RWPE2 (cell line): Measurements from ENCODE around the gene STMN1.

Experiments used
- ATAC-seq: fragments of 200-7000 bp; cut with Tn5 transposase; 3 replicates; pipeline ENCODE4 v1.9.1; 2021; ENCODE audit warnings: low read depth
- DNase-seq: peaks from one replicate; pipeline ENCODE4 v3.0.0-alpha.2; 2020; ENCODE audit warnings: low spot score
- H3K27ac ChIP-seq: fragments of 450-650 bp; 2 replicates; pipeline ENCODE4 v1.5.1; 2017; ENCODE audit warnings: mild to moderate bottlenecking; ENCODE audit not compliant: poor library complexity, severe bottlenecking
- H3K27me3 ChIP-seq: fragments of 250-450 bp; sonication (Bioruptor Pico); 2 replicates; pipeline ENCODE4 v1.5.1; 2021; ENCODE audit warnings: mild to moderate bottlenecking, moderate library complexity; ENCODE audit not compliant: insufficient read depth, poor library complexity, severe bottlenecking
- H3K36me3 ChIP-seq: fragments of 250-450 bp; sonication (Bioruptor Pico); 2 replicates; pipeline ENCODE4 v1.5.1; 2020; ENCODE audit warnings: low read depth, mild to moderate bottlenecking, moderate library complexity
- H3K4me1 ChIP-seq: fragments of 250-450 bp; sonication (Bioruptor Pico); 2 replicates; pipeline ENCODE4 v1.5.1; 2021; ENCODE audit warnings: mild to moderate bottlenecking, moderate library complexity; ENCODE audit not compliant: insufficient read depth, poor library complexity, severe bottlenecking
- H3K4me3 ChIP-seq: fragments of 250-450 bp; sonication (Bioruptor Pico); 2 replicates; pipeline ENCODE4 v1.5.1; 2021; ENCODE audit warnings: mild to moderate bottlenecking, moderate library complexity; ENCODE audit not compliant: severe bottlenecking
- H3K9me3 ChIP-seq: fragments of 250-450 bp; sonication (Bioruptor Pico); 2 replicates; pipeline ENCODE4 v1.5.1; 2021; ENCODE audit warnings: mild to moderate bottlenecking, moderate library complexity; ENCODE audit not compliant: severe bottlenecking
- CTCF ChIP-seq: fragments of 450-650 bp; IDR thresholded peaks from one replicate; pipeline ENCODE4 v1.5.1; 2017; ENCODE audit warnings: mild to moderate bottlenecking, moderate library complexity; ENCODE audit not compliant: poor library complexity, severe bottlenecking

STMN1 gene

DNA sequence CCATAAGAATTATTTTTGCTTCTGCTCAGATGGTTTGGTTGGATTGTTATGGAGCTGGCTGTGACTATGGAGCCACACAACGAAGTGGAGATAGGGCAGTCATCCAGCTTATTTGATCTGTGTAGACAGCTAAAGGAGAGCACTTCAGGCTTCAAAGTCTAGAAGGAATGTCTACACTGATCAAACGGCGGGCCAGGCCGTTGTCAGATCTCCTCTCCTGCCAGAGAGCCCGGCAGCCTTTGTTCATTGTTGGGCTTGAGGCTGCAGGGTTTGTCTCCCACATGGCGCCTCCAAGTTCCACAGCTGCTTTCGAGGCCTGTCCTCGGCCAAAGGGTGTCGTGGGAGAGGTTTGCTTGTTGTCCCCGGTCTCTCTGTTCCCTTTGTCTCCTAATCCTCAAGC lies 2.8 kb upstream of the STMN1 start:
- no peak for DNase-seq
- Histone ChIP-seq H3K4me1 (peaks cover 17% of the 10 kb centered on the region), H3K36me3 (peaks cover 12% of the 10 kb centered on the region), H3K9me3 (no peaks in the 10 kb centered on the region), H3K27ac (no peak overlapping the region), H3K27me3 (no peaks in the 10 kb centered on the region), H3K4me3 (no peak overlapping the region)
- TF ChIP-seq CTCF, result no peak
- no peak for ATAC-seq

GRCh38 chr1:25908161-25908560 lies 1.9 kb upstream of the STMN1 start:
- TF ChIP-seq CTCF, result no peak
- Histone ChIP-seq H3K36me3 (peaks cover 21% of the 10 kb centered on the region), H3K27me3 (no peaks in the 10 kb centered on the region), H3K4me1 (peaks cover 23% of the 10 kb centered on the region), H3K4me3 (no peak overlapping the region), H3K27ac (no peak overlapping the region), H3K9me3 (no peaks in the 10 kb centered on the region)
- no peak for DNase-seq
- ATAC-seq, result no peak

- no peak for ATAC-seq
- TF ChIP-seq CTCF, result no peak
Observed at GRCh38 chr1:25907601-25908000, 1.4 kb upstream of the STMN1 start.

GRCh38 chr1:25906644-25907300 lies 553 bp upstream of the STMN1 start:
- DNase-seq (no peak), ATAC-seq (no peak)
- H3K36me3 ChIP-seq, result peaks cover 35% of the 10 kb centered on the region
- H3K4me1 ChIP-seq, result peaks cover 13% of the 10 kb centered on the region
- no peaks in the 10 kb centered on the region for H3K9me3 ChIP-seq
- peak overlapping the region; percentile 77 for H3K27ac ChIP-seq
- H3K27me3 ChIP-seq, result no peaks in the 10 kb centered on the region
- no peak for TF ChIP-seq CTCF
- H3K4me3 ChIP-seq, result peak overlapping the region; percentile 92

More at GRCh38 chr1:25907601-25908000, 1.4 kb upstream of the STMN1 start:
- no peaks in the 10 kb centered on the region for H3K9me3 ChIP-seq
- peaks cover 21% of the 10 kb centered on the region for H3K4me1 ChIP-seq
- peaks cover 27% of the 10 kb centered on the region for H3K36me3 ChIP-seq
- H3K27me3 ChIP-seq, result no peaks in the 10 kb centered on the region
- no peak overlapping the region for H3K4me3 ChIP-seq
- no peak overlapping the region for H3K27ac ChIP-seq
- no peak for DNase-seq

DNA sequence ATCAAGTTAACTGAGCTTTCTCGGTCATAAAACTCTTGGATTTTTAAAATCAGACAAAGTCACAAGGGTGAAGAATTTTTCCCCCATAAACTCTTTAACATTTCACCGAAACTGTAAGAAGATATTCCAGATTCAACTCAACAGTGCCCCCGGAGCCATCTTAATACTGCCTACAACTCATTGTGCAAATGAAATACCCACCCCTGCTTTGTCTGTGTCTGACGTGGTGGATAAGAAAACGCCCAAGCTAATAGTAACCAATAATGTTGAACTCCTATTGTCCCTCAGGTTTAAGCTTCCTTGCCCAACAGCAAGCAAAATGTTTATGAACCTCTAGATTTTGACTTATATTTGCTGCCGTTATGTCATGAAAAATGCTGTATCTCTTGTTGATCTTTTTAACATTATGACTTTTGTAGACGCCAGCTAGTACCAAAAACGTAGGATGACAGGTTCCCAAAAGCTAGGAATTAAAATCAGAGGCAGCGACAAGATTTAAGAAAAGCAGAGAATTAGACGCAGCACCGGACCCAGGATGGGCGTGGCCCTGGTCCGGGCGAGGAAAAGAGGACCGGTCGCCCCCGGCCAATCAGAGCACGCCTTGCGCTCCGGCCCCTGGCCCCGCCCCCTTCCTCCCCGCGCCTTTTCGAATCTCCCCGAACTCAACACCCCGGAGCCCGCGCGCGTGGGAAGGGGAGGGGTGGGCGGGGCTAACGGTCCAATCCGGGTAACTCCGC lies 1.1 kb downstream of the STMN1 start:
- Histone ChIP-seq H3K9me3 (no peaks in the 10 kb centered on the region), H3K36me3 (peaks cover 50% of the 10 kb centered on the region), H3K4me1 (peaks cover 11% of the 10 kb centered on the region), H3K27ac (peak overlapping the region; percentile 77), H3K27me3 (no peaks in the 10 kb centered on the region), H3K4me3 (peak overlapping the region; percentile 92)
- TF ChIP-seq CTCF, result peak; percentile 36
- ATAC-seq (peak; percentile 85), DNase-seq (peak; percentile 96)
